ENCODE measurements around the gene ELFN1.

Gene ELFN1

GRCh38 chr7:1745576-1746490, 75.8 kb downstream of the ELFN1 start:
- no peak for DNase-seq

GRCh38 chr7:1746491-1746975, 76.5 kb downstream of the ELFN1 start:
- DNase-seq: no peak

- no peak for DNase-seq
Observed at GRCh38 chr7:1747004-1747801, 77.1 kb downstream of the ELFN1 start.

- DNase-seq: no peak
Observed at GRCh38 chr7:1748076-1748838, 78.2 kb downstream of the ELFN1 start.

GRCh38 chr7:1748839-1749173, 78.7 kb downstream of the ELFN1 start:
- no peak for DNase-seq

- DNase-seq: no peak
Observed at GRCh38 chr7:1749351-1749863, 79.3 kb downstream of the ELFN1 start.

GRCh38 chr7:1749864-1750466, 79.9 kb downstream of the ELFN1 start:
- DNase-seq: peak; percentile 20

GRCh38 chr7:1750541-1751021, 80.5 kb downstream of the ELFN1 start:
- no peak for DNase-seq

- no peak for DNase-seq
Observed at GRCh38 chr7:1752111-1752510, 82.0 kb downstream of the ELFN1 start.

GRCh38 chr7:1752771-1753563, 82.9 kb downstream of the ELFN1 start:
- no peak for DNase-seq

GRCh38 chr7:1753564-1753867, 83.4 kb downstream of the ELFN1 start:
- DNase-seq: no peak

- no peak for DNase-seq
Observed at GRCh38 chr7:1754345-1754908, 84.3 kb downstream of the ELFN1 start.

- DNase-seq: no peak
Observed at GRCh38 chr7:1755783-1756625, 85.9 kb downstream of the ELFN1 start.

GRCh38 chr7:1757601-1758000, 87.5 kb downstream of the ELFN1 start:
- no peak for DNase-seq

GRCh38 chr7:1758028-1758858, 88.2 kb downstream of the ELFN1 start:
- peak; percentile 29 for DNase-seq

- no peak for DNase-seq
Observed at GRCh38 chr7:1758859-1759521, 88.9 kb downstream of the ELFN1 start.

- no peak for DNase-seq
Observed at GRCh38 chr7:1761097-1761496, 91.0 kb downstream of the ELFN1 start.

- DNase-seq: no peak
Observed at GRCh38 chr7:1761774-1762173, 91.7 kb downstream of the ELFN1 start.
